ENCODE results near the gene SSX4. TPM values are rescaled to one million over a fixed set of nuclear protein-coding genes. Genes with fewer than 3 reads are reported as not detected.
"Not testable (repeated sequence)": the region's sequence is repeated elsewhere in the genome, so short reads cannot be mapped to it uniquely, and the experiment has no call there.

The SSX4 gene, protein sequence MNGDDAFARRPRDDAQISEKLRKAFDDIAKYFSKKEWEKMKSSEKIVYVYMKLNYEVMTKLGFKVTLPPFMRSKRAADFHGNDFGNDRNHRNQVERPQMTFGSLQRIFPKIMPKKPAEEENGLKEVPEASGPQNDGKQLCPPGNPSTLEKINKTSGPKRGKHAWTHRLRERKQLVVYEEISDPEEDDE
- total RNA-seq (2021; fragmentation: NEBNext Ultra II Directional; extraction: Animal tissue kit (Norgen Biotek cat#: 25700)): not detected
- long read RNA-seq: 0 reads

GRCh38 chrX:48383239-48383638 is at the start of gene SSX4:
Gene SSX4, plus strand, starts transcription at chrX:48383539. Its CDS starts 515 bp downstream, at chrX:48384054.
- not testable (repeated sequence) for DNase-seq; H3K4me3 Mint-ChIP-seq; H3K4me1 Mint-ChIP-seq (ENCODE audit: low read depth); H3K9me3 Mint-ChIP-seq; H3K36me3 Mint-ChIP-seq (ENCODE audit: low read depth); H3K27ac Mint-ChIP-seq; H3K27me3 Mint-ChIP-seq (ENCODE audit: insufficient read depth)

- not testable (repeated sequence) for H3K36me3 Mint-ChIP-seq (ENCODE audit: low read depth); H3K27ac Mint-ChIP-seq; H3K4me3 Mint-ChIP-seq; DNase-seq; H3K4me1 Mint-ChIP-seq (ENCODE audit: low read depth); H3K27me3 Mint-ChIP-seq (ENCODE audit: insufficient read depth); H3K9me3 Mint-ChIP-seq
Measured at GRCh38 chrX:48346059-48346458, 37.3 kb upstream of the SSX4 start.

GRCh38 chrX:48356315-48357094 is 26.8 kb upstream of the SSX4 start, which contains the start of gene SSX3:
Gene SSX3, minus strand, starts transcription at chrX:48356703. Its CDS starts 1,454 bp downstream, at chrX:48355249.
- not testable (repeated sequence) for H3K27ac Mint-ChIP-seq, H3K4me3 Mint-ChIP-seq

GRCh38 chrX:48357681-48358080 is 25.7 kb upstream of the SSX4 start:
- TF ChIP-seq, protein P1, sequence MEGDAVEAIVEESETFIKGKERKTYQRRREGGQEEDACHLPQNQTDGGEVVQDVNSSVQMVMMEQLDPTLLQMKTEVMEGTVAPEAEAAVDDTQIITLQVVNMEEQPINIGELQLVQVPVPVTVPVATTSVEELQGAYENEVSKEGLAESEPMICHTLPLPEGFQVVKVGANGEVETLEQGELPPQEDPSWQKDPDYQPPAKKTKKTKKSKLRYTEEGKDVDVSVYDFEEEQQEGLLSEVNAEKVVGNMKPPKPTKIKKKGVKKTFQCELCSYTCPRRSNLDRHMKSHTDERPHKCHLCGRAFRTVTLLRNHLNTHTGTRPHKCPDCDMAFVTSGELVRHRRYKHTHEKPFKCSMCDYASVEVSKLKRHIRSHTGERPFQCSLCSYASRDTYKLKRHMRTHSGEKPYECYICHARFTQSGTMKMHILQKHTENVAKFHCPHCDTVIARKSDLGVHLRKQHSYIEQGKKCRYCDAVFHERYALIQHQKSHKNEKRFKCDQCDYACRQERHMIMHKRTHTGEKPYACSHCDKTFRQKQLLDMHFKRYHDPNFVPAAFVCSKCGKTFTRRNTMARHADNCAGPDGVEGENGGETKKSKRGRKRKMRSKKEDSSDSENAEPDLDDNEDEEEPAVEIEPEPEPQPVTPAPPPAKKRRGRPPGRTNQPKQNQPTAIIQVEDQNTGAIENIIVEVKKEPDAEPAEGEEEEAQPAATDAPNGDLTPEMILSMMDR (IDR thresholded peaks at IDR 0.05): no peak
- peaks cover 8% of the 10 kb centered on the region for H3K27me3 Mint-ChIP-seq (ENCODE audit: insufficient read depth)
- no peaks in the 10 kb centered on the region for H3K9me3 Mint-ChIP-seq
- DNase-seq: no peak
- no peaks in the 10 kb centered on the region for H3K4me1 Mint-ChIP-seq (ENCODE audit: low read depth)
- no peaks in the 10 kb centered on the region for H3K36me3 Mint-ChIP-seq (ENCODE audit: low read depth)
- H3K4me3 Mint-ChIP-seq: no peak overlapping the region
- no peak overlapping the region for H3K27ac Mint-ChIP-seq

More at GRCh38 chrX:48356315-48357094, 26.8 kb upstream of the SSX4 start, which contains the start of gene SSX3:
- H3K27me3 Mint-ChIP-seq (ENCODE audit: insufficient read depth); H3K4me1 Mint-ChIP-seq (ENCODE audit: low read depth); DNase-seq; H3K9me3 Mint-ChIP-seq; H3K36me3 Mint-ChIP-seq (ENCODE audit: low read depth): not testable (repeated sequence)

DNA sequence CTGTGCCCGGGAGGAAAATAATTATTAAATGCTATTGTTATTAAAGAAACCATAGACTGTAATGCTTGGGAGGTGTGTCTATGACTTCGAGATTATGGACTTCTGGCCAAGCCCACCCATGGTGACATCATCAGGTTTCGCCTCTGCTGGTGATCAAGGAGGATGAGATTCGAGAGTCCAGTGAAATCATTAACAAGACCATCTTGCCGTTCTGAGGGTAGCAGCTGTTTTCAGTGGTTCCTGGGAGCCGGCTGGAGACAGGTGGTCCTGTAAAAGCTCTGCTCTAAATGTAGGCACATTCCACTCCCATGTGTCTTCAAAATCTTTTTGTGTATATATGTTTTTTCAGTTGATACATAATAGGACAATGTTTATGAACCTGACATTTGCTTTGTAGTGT is 24.1 kb upstream of the SSX4 start:
- not testable (repeated sequence) for H3K4me1 Mint-ChIP-seq (ENCODE audit: low read depth); H3K27ac Mint-ChIP-seq; H3K27me3 Mint-ChIP-seq (ENCODE audit: insufficient read depth); H3K9me3 Mint-ChIP-seq; DNase-seq; H3K4me3 Mint-ChIP-seq; H3K36me3 Mint-ChIP-seq (ENCODE audit: low read depth)

DNA sequence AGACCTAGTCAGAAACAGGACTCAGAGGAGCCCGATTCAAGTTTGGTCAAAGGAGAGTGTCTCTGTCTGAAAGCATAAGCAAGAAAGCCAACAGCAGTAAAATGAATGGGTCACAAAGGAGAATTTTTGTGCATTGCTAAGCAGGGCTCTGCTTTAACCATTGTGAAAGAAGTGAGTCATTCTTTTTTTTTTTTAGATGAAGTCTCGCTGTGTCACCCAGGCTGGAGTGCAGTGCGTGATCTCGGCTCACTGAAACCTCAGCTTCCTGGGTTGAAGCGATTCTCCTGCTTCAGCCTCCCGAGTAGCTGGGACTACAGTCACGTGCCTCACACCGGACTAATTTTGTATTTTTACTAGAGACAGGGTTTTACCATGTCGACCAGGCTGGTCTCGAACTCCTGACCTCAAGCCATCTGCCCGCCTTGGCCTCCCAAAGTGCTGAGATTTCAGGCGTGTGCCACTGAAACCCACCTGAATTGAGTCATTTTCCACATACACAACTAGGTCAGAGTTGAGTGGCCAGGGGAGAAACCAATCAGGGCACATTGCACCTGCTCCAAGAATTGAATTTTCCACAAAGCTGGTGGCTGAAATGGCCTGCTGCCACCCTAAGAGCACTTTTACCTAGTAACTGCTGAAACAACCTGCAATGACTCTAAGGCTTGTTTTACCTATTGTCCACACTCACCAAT is 15.5 kb upstream of the SSX4 start:
- not testable (repeated sequence) for H3K4me3 Mint-ChIP-seq; DNase-seq; H3K27me3 Mint-ChIP-seq (ENCODE audit: insufficient read depth); H3K36me3 Mint-ChIP-seq (ENCODE audit: low read depth); H3K4me1 Mint-ChIP-seq (ENCODE audit: low read depth); H3K27ac Mint-ChIP-seq; H3K9me3 Mint-ChIP-seq

DNA sequence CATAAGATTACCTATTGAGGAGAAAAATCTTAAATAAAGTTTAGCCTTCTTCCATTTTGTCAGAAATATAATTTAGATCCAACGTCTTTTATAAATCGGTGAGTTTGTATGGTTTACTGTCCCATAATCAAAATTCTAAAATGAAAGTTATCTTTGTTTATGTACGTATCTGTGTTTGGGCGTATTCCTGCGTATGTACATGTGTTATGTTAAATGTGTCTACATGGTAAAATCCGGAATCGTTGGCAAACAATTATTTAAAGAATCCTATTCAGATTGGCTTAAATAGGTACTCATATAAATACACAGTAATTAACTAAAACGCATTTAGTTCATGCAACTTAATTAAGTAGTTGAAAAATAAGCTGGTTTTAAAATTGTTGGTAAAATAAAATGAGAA is 12.9 kb upstream of the SSX4 start:
- H3K27ac Mint-ChIP-seq; H3K9me3 Mint-ChIP-seq; H3K4me3 Mint-ChIP-seq; DNase-seq; H3K4me1 Mint-ChIP-seq (ENCODE audit: low read depth); H3K36me3 Mint-ChIP-seq (ENCODE audit: low read depth); H3K27me3 Mint-ChIP-seq (ENCODE audit: insufficient read depth): not testable (repeated sequence)

DNA sequence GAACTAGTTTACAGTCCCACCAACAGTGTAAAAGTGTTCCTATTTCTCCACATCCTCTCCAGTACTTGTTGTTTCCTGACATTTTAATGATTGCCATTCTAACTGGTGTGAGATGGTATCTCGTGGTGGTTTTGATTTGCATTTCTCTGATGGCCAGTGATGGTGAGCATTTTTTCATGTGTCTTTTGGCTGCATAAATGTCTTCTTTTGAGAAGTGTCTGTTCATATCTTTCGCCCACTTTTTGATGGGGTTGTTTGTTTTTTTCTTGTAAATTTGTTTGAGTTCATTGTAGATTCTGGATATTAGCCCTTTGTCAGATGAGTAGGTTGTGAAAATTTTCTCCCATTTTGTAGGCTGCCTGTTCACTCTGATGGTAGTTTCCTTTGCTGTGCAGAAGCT is 13.6 kb downstream of the SSX4 start:
- not testable (repeated sequence) for DNase-seq; H3K9me3 Mint-ChIP-seq; H3K4me1 Mint-ChIP-seq (ENCODE audit: low read depth); H3K4me3 Mint-ChIP-seq; H3K27ac Mint-ChIP-seq; H3K27me3 Mint-ChIP-seq (ENCODE audit: insufficient read depth); H3K36me3 Mint-ChIP-seq (ENCODE audit: low read depth)

DNA sequence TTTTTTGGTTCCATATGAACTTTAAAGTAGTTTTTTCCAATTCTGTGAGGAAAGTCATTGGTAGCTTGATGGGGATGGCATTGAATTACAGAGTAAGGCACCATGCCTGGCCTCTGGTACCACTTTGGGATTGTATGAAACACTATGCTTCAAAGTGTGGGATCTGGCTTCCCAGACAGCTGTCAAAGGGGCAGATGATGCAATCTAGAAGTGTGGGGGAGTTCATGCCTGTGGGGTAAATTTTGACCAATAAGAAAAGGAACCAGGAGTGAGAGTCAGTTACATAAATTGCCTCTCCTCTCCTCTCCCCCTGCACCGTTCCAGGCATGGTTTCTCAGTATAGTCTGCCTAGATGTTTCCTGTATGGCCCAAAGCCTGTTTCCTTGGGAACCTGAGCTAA is 14.5 kb downstream of the SSX4 start:
- H3K27me3 Mint-ChIP-seq (ENCODE audit: insufficient read depth); H3K4me3 Mint-ChIP-seq; H3K4me1 Mint-ChIP-seq (ENCODE audit: low read depth); H3K9me3 Mint-ChIP-seq; DNase-seq; H3K36me3 Mint-ChIP-seq (ENCODE audit: low read depth); H3K27ac Mint-ChIP-seq: not testable (repeated sequence)

- H3K4me1 Mint-ChIP-seq (ENCODE audit: low read depth); H3K27ac Mint-ChIP-seq; H3K9me3 Mint-ChIP-seq; H3K4me3 Mint-ChIP-seq; DNase-seq; H3K36me3 Mint-ChIP-seq (ENCODE audit: low read depth); H3K27me3 Mint-ChIP-seq (ENCODE audit: insufficient read depth): not testable (repeated sequence)
Measured at GRCh38 chrX:48411860-48412259, 28.5 kb downstream of the SSX4 start, which contains the start of gene SSX4B. Gene SSX4B, minus strand, starts transcription at chrX:48411960. Its CDS starts 588 bp downstream, at chrX:48411372.

- H3K27ac Mint-ChIP-seq; H3K27me3 Mint-ChIP-seq (ENCODE audit: insufficient read depth); H3K36me3 Mint-ChIP-seq (ENCODE audit: low read depth); H3K4me3 Mint-ChIP-seq; H3K9me3 Mint-ChIP-seq; DNase-seq; H3K4me1 Mint-ChIP-seq (ENCODE audit: low read depth): not testable (repeated sequence)
Measured at GRCh38 chrX:48427027-48427716, 43.8 kb downstream of the SSX4 start.

GRCh38 chrX:48429606-48430005 is 46.3 kb downstream of the SSX4 start:
- H3K9me3 Mint-ChIP-seq; DNase-seq; H3K27me3 Mint-ChIP-seq (ENCODE audit: insufficient read depth); H3K36me3 Mint-ChIP-seq (ENCODE audit: low read depth); H3K4me3 Mint-ChIP-seq; H3K27ac Mint-ChIP-seq; H3K4me1 Mint-ChIP-seq (ENCODE audit: low read depth): not testable (repeated sequence)
